OCI-LY1 (cell line): ENCODE results near the gene MAPT.

Experiments used
- H2AFZ ChIP-seq: fragments of 200-600 bp; sonication (generic), shearing (Covaris generic); 2 replicates; pipeline ENCODE4 v1.6.0; 2014; ENCODE audit warnings: antibody characterized with exemption, mild to moderate bottlenecking, low read length
- H3F3A ChIP-seq: fragments of 200-600 bp; sonication (generic), shearing (Covaris generic); 2 replicates; pipeline ENCODE4 v1.6.0; 2014; ENCODE audit warnings: mild to moderate bottlenecking, antibody characterized with exemption, low read length, moderate library complexity; ENCODE audit not compliant: insufficient read depth
- H3K27ac ChIP-seq: fragments of 200-600 bp; sonication (generic); 2 replicates; pipeline ENCODE4 v1.5.1; 2014; ENCODE audit warnings: low read length, mixed run types, mild to moderate bottlenecking, low read depth; ENCODE audit not compliant: poor library complexity, severe bottlenecking
- H3K27me3 ChIP-seq: fragments of 200-600 bp; sonication (generic); 2 replicates; pipeline ENCODE4 v1.6.0; 2014; ENCODE audit warnings: antibody characterized with exemption, mild to moderate bottlenecking, low read length, moderate library complexity; ENCODE audit not compliant: insufficient read depth
- H3K36me3 ChIP-seq: fragments of 200-600 bp; sonication (generic); 2 replicates; pipeline ENCODE4 v1.6.1; 2014; ENCODE audit warnings: mild to moderate bottlenecking, antibody characterized with exemption, low read length, moderate library complexity, mixed read lengths; ENCODE audit not compliant: insufficient read depth
- H3K4me1 ChIP-seq: fragments of 200-600 bp; sonication (generic); 2 replicates; pipeline ENCODE4 v1.5.1; 2014; ENCODE audit warnings: mild to moderate bottlenecking, low read length, moderate library complexity; ENCODE audit not compliant: insufficient read depth, severe bottlenecking
- H3K4me2 ChIP-seq: fragments of 200-600 bp; sonication (generic), shearing (Covaris generic); 2 replicates; pipeline ENCODE4 v1.6.1; 2014; ENCODE audit warnings: low read length
- H3K4me3 ChIP-seq: fragments of 200-600 bp; sonication (generic); 2 replicates; pipeline ENCODE4 v1.5.1; 2014; ENCODE audit warnings: low read length, low read depth, mild to moderate bottlenecking, mixed read lengths; ENCODE audit not compliant: poor library complexity, severe bottlenecking
- H3K79me2 ChIP-seq: fragments of 200-600 bp; shearing (Covaris generic); 2 replicates; pipeline ENCODE4 v1.6.1; 2016; ENCODE audit warnings: mixed run types, low read length, mixed read lengths; ENCODE audit not compliant: insufficient read depth
- H3K9ac ChIP-seq: fragments of 200-600 bp; sonication (generic), shearing (Covaris generic); 2 replicates; pipeline ENCODE4 v1.6.1; 2014; ENCODE audit warnings: mild to moderate bottlenecking, low read length, mixed read lengths
- H3K9me2 ChIP-seq: fragments of 200-600 bp; sonication (generic), shearing (Covaris generic); 2 replicates; pipeline ENCODE4 v1.6.1; 2014; ENCODE audit warnings: low read depth, mild to moderate bottlenecking, low read length, mixed read lengths
- H3K9me3 ChIP-seq: fragments of 200-600 bp; shearing (Covaris generic); 2 replicates; pipeline ENCODE4 v1.6.1; 2014; ENCODE audit warnings: low read length, mixed read lengths
- H4K20me1 ChIP-seq: fragments of 200-600 bp; sonication (generic), shearing (Covaris generic); 2 replicates; pipeline ENCODE4 v1.6.0; 2016; ENCODE audit warnings: mild to moderate bottlenecking, low read length; ENCODE audit not compliant: insufficient read depth
- EZH2 ChIP-seq: fragments of 200-600 bp; sonication (generic), shearing (Covaris generic); IDR thresholded peaks from 2 replicates; pipeline ENCODE4 v1.8.0; 2017; ENCODE audit warnings: borderline replicate concordance, mixed run types, mild to moderate bottlenecking, antibody characterized with exemption, low read length, moderate library complexity, mixed read lengths
- TF ChIP-seq, protein P1 (sequence below): fragments of 200-600 bp; sonication (generic), shearing (Covaris generic); IDR thresholded peaks from 2 replicates; pipeline ENCODE4 v1.5.1; 2017; ENCODE audit warnings: mild to moderate bottlenecking, antibody characterized with exemption, low read length, moderate library complexity, mixed read lengths

Gene MAPT

DNA sequence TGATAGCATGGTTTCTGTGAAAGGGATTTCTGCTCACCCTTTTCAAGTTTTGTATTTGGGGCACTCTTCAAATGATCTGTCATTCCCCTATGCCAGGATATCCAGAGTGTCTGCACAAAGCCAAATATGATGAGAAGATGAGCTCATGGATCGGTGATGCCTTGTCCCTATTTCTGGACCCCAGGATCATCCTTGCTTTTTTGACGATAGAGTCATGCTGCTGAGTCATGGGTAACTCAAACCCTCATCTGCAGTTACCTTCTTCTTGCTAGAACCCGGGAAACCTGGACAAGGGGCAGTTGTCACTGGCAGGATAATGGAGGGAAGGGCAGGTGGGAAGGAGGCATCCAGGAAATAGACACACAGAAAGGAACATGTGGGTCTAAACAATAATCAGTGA is 17.8 kb upstream of the MAPT start:
- H3K27me3 ChIP-seq, result no peaks in the 10 kb centered on the region; the same call in 1 of the 2 replicates
- H3K4me1 ChIP-seq, result no peaks in the 10 kb centered on the region
- H3F3A ChIP-seq, result no peaks in the 10 kb centered on the region
- H3K27ac ChIP-seq, result no peak overlapping the region
- no peak overlapping the region for H3K9ac ChIP-seq
- no peak overlapping the region for H3K4me3 ChIP-seq
- H3K9me3 ChIP-seq, result no peaks in the 10 kb centered on the region
- H3K36me3 ChIP-seq, result no peaks in the 10 kb centered on the region
- H2AFZ ChIP-seq, result no peak overlapping the region
- no peaks in the 10 kb centered on the region for H4K20me1 ChIP-seq
- TF ChIP-seq, protein P1, sequence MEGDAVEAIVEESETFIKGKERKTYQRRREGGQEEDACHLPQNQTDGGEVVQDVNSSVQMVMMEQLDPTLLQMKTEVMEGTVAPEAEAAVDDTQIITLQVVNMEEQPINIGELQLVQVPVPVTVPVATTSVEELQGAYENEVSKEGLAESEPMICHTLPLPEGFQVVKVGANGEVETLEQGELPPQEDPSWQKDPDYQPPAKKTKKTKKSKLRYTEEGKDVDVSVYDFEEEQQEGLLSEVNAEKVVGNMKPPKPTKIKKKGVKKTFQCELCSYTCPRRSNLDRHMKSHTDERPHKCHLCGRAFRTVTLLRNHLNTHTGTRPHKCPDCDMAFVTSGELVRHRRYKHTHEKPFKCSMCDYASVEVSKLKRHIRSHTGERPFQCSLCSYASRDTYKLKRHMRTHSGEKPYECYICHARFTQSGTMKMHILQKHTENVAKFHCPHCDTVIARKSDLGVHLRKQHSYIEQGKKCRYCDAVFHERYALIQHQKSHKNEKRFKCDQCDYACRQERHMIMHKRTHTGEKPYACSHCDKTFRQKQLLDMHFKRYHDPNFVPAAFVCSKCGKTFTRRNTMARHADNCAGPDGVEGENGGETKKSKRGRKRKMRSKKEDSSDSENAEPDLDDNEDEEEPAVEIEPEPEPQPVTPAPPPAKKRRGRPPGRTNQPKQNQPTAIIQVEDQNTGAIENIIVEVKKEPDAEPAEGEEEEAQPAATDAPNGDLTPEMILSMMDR, result no peak
- TF ChIP-seq EZH2, result no peak
- H3K9me2 ChIP-seq, result no peaks in the 10 kb centered on the region
- no peaks in the 10 kb centered on the region for H3K79me2 ChIP-seq
- H3K4me2 ChIP-seq, result no peak overlapping the region

- H3K79me2 ChIP-seq, result no peaks in the 10 kb centered on the region
- no peaks in the 10 kb centered on the region for H4K20me1 ChIP-seq
- H3K9ac ChIP-seq, result no peak overlapping the region
- H2AFZ ChIP-seq, result no peak overlapping the region
- H3K27ac ChIP-seq, result no peak overlapping the region
- no peaks in the 10 kb centered on the region for H3K9me3 ChIP-seq
- H3K4me2 ChIP-seq, result no peak overlapping the region
- no peaks in the 10 kb centered on the region for H3K27me3 ChIP-seq
- no peak overlapping the region for H3K4me3 ChIP-seq
- no peaks in the 10 kb centered on the region for H3K36me3 ChIP-seq
- no peaks in the 10 kb centered on the region for H3F3A ChIP-seq
- H3K4me1 ChIP-seq, result no peaks in the 10 kb centered on the region
- H3K9me2 ChIP-seq, result no peaks in the 10 kb centered on the region
- TF ChIP-seq, protein P1, result no peak
- TF ChIP-seq EZH2, result no peak
Measured at GRCh38 chr17:45877467-45877866, 16.9 kb upstream of the MAPT start.

- Histone ChIP-seq H3K9me3 (no peaks in the 10 kb centered on the region), H3F3A (no peaks in the 10 kb centered on the region), H4K20me1 (no peaks in the 10 kb centered on the region), H3K79me2 (no peaks in the 10 kb centered on the region), H3K4me2 (no peak overlapping the region), H3K27me3 (0 out of 2 replicates have a peak, but pooled peaks cover 5% of the 10 kb centered on the region), H2AFZ (no peak overlapping the region), H3K4me3 (no peak overlapping the region), H3K27ac (no peak overlapping the region), H3K9me2 (no peaks in the 10 kb centered on the region), H3K4me1 (no peaks in the 10 kb centered on the region), H3K9ac (no peak overlapping the region), H3K36me3 (no peaks in the 10 kb centered on the region)
- TF ChIP-seq, protein P1, result no peak
- no peak for TF ChIP-seq EZH2
Measured at GRCh38 chr17:45883063-45883462, 11.3 kb upstream of the MAPT start.
